GM12874 (cell line): ENCODE measurements around the gene TRIM2.

Source experiments
- TF ChIP-seq, protein P1 (sequence below): IDR thresholded peaks from 2 replicates; pipeline ENCODE4 v1.5.1; 2011; ENCODE audit warnings: low read depth, mild to moderate bottlenecking, control low read depth, low read length, moderate library complexity; ENCODE audit not compliant: insufficient read depth

Gene TRIM2

DNA sequence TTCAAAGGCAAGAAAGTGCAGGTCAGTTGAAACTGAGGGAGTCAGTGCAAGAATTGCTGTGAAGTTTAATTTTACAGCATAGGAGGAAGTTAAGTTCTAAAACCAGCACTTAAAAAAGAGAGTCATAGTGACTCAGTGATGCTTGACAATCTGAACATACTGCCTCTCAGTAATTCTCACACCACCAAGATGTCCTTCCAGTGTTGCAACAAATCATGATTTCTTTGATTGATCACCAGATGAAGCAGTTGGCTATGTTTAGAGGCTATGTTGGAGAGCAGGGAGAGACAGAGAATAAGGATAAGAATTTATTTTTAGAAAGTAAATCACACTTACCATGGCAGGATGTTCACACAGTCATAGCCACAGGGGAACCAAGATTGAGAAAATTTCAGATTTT is 13.2 kb downstream of the TRIM2 start:
- TF ChIP-seq, protein P1, sequence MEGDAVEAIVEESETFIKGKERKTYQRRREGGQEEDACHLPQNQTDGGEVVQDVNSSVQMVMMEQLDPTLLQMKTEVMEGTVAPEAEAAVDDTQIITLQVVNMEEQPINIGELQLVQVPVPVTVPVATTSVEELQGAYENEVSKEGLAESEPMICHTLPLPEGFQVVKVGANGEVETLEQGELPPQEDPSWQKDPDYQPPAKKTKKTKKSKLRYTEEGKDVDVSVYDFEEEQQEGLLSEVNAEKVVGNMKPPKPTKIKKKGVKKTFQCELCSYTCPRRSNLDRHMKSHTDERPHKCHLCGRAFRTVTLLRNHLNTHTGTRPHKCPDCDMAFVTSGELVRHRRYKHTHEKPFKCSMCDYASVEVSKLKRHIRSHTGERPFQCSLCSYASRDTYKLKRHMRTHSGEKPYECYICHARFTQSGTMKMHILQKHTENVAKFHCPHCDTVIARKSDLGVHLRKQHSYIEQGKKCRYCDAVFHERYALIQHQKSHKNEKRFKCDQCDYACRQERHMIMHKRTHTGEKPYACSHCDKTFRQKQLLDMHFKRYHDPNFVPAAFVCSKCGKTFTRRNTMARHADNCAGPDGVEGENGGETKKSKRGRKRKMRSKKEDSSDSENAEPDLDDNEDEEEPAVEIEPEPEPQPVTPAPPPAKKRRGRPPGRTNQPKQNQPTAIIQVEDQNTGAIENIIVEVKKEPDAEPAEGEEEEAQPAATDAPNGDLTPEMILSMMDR = no peak

DNA sequence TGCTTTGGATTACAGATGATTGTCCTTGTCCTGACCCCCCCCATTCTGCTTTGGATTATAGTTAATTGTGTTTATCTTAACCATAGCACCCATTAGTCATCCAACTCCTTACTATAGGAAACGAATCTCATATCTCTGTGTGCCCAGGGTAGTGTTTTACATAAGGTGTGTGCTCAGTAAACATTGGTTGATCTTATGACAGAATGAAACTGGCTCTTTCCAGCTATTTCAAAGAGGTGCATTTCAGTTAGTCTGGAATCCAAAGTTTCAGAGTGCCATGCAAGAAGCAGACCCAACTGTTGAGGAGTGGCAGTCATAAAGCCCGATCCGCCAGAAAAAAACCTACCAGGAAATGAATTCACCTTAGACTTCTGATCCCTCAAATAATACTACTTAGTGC is 14.7 kb downstream of the TRIM2 start:
- TF ChIP-seq, protein P1 = no peak

DNA sequence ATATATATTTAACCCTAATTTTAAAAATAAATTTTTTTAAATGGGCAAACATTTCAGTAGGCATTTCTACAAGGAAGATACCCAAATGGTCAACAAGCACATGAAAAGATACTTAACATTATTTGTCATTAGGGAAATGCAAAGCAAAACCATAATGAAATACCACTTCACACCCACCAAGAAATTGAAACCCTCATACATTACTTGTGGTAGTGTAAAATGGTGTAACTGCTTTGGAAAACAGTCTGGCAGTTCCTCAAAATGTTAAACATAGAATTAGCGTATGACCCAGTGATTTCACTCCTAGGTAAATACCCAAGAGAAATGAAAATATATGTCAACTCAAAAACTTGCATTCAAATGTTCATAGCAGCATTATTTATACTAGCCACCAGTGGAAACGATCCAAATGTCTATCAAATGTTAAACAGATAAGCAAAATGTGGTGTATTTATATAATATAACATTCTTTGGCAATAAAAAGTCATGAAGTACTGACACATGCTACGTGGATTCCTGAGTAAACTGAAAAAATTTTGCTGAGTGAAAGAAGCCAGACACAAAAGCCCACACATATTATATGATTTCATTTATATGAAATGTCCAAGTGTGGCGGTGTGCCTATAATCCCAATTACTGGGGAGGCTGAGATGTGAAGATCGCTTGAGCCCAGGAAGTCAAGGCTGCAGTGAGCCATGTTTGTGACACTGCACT is 16.6 kb downstream of the TRIM2 start:
- TF ChIP-seq, protein P1 = no peak

DNA sequence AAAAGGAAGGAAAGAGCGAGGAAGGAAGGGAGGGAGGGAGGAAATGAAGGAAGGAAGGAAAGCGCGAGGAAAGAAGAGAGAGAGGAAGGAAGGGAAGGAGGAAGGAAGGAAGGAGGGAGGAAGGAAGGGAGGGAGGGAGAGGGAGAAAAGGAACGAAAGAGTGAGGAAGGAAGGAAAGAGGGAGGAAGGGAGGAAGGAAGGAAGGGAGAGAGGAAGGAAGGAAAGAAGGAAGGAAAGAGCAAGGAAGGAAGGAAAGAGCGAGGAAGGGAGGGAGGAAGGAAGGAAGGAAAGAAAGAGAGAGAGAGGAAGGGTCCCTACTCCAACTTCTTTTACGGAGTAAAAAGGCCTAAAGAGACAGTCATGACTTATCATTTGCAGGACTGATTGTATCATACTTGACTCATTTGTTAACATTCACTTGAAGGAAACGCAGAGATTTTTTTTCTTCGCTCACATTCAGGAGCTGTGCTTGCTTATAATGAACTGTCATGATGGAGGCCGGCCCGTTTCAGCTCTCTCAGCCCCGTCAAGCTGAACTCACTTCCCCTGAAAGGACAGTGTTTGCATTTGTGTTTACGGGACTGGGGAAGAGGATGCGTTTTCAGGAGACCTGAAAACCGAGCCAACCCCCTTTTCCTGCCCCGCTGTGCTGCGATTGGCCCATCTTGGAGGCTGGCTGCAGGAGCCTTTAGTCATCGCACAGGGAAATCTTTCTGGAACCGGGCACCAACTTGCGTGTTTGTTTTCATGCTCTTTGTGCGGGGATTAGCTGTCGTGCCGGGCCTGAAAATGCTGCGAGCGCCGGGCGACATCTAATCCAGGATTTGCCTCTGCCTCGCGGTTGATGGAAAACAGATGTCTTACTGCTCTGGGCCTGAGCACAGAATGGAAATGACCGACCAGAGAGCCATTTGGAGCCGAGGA is 17.8 kb downstream of the TRIM2 start:
- TF ChIP-seq, protein P1 = no peak

DNA sequence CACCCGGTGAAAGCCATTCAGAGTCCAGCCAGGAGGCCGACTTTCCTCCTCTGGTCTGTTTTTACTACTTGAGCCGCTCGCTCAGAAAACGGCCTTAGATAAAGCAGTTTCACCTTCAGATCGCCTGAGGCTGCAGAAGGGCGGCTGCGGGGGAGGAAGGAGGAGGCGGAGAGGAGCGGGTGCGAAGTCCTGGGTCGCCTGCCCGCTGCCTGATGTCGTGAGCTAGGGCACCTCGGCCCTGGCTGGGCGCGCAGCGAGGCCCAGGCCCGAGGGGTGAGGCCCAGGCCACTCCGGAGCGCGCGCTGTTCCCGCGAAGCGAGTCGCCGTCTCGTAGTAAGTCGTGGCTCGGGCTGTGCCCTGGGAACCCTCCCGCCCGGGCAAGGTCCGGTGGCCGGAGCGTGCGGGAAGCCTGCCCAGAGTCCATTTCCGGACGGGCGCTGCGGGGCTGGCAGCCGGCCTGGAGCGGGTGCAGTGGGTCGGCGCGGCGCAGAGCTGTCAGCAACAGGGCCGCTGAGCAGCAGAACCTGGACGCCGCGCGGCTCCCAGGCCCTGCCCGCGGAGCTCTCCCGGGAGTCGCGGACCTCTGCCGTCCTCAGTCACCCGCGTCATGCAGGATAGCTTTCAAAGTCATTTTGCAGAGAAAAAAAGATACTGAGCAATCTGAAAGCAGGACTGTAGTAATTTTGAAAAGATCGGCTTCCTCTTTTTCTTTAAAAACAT is 18.6 kb downstream of the TRIM2 start:
- TF ChIP-seq, protein P1 = no peak

DNA sequence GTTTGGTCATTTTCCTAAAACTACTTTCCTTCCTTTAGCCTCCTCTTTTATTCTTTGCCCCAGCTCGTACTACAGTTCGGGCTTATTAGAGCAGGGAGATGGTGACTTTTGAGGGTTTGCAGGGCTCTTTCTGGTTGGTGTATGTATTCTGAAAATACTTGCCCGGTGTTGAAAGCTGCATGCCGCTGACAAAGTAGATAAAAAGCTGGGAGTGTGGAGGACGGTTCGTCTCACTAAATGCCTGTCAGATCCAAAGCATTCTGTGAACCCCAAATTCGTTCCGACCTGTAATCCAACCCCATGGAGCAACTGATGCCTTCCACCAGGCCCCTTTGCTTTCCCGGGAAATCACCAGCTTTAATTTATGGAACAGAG is 19.2 kb downstream of the TRIM2 start:
- TF ChIP-seq, protein P1 = no peak

DNA sequence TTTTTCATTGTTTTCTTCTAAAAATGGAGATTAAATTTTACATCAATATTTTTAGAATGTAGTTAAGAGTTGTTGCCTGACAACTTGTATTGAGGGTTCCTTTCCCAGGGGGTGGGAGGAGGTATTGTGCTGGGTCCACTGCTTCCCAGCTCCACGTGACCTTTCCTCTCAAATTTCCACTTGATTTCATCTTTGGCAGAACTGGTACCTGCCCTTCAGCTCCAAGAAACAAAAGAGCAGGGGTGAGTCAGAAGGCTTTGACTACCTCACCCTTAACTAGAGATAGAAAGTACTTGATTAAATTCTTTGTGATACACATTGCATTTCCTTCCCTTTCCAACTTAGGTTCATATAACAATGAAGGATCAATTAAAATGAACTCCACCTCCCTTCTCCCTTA is 19.7 kb downstream of the TRIM2 start:
- TF ChIP-seq, protein P1 = no peak
